HEK293 (cell line): Measurements from ENCODE around the gene DHRS4L2.

ENCODE experiments used
- ZFP3 ChIP-seq: fragments of 450-650 bp; formaldehyde crosslinking; IDR thresholded peaks from 2 replicates; pipeline ENCODE4 v1.5.1; 2016; ENCODE audit warnings: low read depth, missing biosample characterization, missing genetic modification characterization
- ZNF311 ChIP-seq: fragments of 450-650 bp; formaldehyde crosslinking; IDR thresholded peaks from 2 replicates; pipeline ENCODE4 v1.5.1; 2017; ENCODE audit warnings: missing biosample characterization, missing genetic modification characterization, borderline replicate concordance
- ZNF335 ChIP-seq: fragments of 450-650 bp; formaldehyde crosslinking; conservative IDR thresholded peaks from 2 replicates; pipeline ENCODE4 v1.5.1; 2016; ENCODE audit warnings: missing biosample characterization, missing genetic modification characterization
- ZNF610 ChIP-seq: fragments of 450-650 bp; formaldehyde crosslinking; IDR thresholded peaks from 2 replicates; pipeline ENCODE4 v1.5.1; 2016; ENCODE audit warnings: missing biosample characterization, missing genetic modification characterization, borderline replicate concordance
- TF ChIP-seq, protein P1 (sequence below): fragments of 450-650 bp; formaldehyde crosslinking; IDR thresholded peaks from 2 replicates; pipeline ENCODE4 v1.5.1; 2016; ENCODE audit warnings: missing biosample characterization, missing genetic modification characterization, borderline replicate concordance
- TF ChIP-seq, protein P2 (sequence below): fragments of 450-650 bp; formaldehyde crosslinking; IDR thresholded peaks from 2 replicates; pipeline ENCODE4 v1.5.1; 2016; ENCODE audit warnings: missing biosample characterization, missing genetic modification characterization
- TF ChIP-seq, protein P3 (sequence below): fragments of 450-650 bp; formaldehyde crosslinking; IDR thresholded peaks from 2 replicates; pipeline ENCODE4 v1.5.1; 2016; ENCODE audit warnings: missing biosample characterization, missing genetic modification characterization

DNA sequence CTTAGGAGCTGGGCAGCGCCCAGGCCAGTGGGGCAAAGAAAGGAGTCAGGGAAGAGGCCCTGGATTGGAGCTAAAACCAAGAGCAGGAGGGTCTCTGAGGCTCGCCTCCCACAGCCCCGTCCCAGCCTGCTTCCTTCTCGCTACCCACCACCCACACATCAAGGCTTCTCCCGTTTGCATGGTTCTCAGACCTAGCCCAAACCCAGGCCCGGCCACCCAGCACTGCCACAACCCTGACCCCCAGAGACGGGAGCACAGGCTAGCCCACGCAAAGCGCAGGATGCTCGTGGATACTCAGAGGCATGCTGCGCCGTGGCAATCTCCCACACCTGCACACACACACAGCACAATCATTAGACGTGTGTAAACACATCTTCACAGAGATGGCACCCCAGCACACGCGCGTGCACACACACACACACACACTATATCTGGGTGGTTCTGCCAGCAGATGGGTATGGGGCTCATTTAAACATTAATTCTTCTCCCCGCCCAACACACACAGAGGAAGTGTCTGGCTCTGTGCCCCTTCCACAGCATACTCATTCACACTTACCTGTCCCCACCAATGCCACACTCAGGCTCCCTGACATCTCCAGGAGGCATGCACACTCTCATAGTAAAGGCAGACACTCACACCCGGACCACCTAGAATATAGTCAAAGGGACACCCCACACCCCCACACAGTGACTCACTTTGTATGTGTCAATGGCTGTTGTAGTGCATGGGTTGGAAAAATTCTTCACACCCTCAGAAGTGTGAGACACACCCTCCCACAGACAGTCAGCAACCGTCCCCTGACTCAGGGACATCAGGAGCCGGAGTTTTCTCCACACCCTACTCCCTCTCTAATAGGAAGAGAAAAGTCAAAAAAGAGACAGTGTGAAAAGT is 64.2 kb downstream of the DHRS4L2 start:
- TF ChIP-seq, protein P1, sequence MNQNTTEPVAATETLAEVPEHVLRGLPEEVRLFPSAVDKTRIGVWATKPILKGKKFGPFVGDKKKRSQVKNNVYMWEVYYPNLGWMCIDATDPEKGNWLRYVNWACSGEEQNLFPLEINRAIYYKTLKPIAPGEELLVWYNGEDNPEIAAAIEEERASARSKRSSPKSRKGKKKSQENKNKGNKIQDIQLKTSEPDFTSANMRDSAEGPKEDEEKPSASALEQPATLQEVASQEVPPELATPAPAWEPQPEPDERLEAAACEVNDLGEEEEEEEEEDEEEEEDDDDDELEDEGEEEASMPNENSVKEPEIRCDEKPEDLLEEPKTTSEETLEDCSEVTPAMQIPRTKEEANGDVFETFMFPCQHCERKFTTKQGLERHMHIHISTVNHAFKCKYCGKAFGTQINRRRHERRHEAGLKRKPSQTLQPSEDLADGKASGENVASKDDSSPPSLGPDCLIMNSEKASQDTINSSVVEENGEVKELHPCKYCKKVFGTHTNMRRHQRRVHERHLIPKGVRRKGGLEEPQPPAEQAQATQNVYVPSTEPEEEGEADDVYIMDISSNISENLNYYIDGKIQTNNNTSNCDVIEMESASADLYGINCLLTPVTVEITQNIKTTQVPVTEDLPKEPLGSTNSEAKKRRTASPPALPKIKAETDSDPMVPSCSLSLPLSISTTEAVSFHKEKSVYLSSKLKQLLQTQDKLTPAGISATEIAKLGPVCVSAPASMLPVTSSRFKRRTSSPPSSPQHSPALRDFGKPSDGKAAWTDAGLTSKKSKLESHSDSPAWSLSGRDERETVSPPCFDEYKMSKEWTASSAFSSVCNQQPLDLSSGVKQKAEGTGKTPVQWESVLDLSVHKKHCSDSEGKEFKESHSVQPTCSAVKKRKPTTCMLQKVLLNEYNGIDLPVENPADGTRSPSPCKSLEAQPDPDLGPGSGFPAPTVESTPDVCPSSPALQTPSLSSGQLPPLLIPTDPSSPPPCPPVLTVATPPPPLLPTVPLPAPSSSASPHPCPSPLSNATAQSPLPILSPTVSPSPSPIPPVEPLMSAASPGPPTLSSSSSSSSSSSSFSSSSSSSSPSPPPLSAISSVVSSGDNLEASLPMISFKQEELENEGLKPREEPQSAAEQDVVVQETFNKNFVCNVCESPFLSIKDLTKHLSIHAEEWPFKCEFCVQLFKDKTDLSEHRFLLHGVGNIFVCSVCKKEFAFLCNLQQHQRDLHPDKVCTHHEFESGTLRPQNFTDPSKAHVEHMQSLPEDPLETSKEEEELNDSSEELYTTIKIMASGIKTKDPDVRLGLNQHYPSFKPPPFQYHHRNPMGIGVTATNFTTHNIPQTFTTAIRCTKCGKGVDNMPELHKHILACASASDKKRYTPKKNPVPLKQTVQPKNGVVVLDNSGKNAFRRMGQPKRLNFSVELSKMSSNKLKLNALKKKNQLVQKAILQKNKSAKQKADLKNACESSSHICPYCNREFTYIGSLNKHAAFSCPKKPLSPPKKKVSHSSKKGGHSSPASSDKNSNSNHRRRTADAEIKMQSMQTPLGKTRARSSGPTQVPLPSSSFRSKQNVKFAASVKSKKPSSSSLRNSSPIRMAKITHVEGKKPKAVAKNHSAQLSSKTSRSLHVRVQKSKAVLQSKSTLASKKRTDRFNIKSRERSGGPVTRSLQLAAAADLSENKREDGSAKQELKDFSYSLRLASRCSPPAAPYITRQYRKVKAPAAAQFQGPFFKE (tag by site-specific recombination), result no peak
- TF ChIP-seq ZFP3 (tag by site-specific recombination), result no peak
- TF ChIP-seq, protein P2, sequence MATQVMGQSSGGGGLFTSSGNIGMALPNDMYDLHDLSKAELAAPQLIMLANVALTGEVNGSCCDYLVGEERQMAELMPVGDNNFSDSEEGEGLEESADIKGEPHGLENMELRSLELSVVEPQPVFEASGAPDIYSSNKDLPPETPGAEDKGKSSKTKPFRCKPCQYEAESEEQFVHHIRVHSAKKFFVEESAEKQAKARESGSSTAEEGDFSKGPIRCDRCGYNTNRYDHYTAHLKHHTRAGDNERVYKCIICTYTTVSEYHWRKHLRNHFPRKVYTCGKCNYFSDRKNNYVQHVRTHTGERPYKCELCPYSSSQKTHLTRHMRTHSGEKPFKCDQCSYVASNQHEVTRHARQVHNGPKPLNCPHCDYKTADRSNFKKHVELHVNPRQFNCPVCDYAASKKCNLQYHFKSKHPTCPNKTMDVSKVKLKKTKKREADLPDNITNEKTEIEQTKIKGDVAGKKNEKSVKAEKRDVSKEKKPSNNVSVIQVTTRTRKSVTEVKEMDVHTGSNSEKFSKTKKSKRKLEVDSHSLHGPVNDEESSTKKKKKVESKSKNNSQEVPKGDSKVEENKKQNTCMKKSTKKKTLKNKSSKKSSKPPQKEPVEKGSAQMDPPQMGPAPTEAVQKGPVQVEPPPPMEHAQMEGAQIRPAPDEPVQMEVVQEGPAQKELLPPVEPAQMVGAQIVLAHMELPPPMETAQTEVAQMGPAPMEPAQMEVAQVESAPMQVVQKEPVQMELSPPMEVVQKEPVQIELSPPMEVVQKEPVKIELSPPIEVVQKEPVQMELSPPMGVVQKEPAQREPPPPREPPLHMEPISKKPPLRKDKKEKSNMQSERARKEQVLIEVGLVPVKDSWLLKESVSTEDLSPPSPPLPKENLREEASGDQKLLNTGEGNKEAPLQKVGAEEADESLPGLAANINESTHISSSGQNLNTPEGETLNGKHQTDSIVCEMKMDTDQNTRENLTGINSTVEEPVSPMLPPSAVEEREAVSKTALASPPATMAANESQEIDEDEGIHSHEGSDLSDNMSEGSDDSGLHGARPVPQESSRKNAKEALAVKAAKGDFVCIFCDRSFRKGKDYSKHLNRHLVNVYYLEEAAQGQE (tag by site-specific recombination), result no peak
- TF ChIP-seq ZNF335 (tag by site-specific recombination), result no peak
- TF ChIP-seq ZNF311 (tag by site-specific recombination), result no peak
- no peak for TF ChIP-seq ZNF610
- TF ChIP-seq, protein P3, sequence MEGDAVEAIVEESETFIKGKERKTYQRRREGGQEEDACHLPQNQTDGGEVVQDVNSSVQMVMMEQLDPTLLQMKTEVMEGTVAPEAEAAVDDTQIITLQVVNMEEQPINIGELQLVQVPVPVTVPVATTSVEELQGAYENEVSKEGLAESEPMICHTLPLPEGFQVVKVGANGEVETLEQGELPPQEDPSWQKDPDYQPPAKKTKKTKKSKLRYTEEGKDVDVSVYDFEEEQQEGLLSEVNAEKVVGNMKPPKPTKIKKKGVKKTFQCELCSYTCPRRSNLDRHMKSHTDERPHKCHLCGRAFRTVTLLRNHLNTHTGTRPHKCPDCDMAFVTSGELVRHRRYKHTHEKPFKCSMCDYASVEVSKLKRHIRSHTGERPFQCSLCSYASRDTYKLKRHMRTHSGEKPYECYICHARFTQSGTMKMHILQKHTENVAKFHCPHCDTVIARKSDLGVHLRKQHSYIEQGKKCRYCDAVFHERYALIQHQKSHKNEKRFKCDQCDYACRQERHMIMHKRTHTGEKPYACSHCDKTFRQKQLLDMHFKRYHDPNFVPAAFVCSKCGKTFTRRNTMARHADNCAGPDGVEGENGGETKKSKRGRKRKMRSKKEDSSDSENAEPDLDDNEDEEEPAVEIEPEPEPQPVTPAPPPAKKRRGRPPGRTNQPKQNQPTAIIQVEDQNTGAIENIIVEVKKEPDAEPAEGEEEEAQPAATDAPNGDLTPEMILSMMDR (tag by site-specific recombination), result no peak
